BJ (cell line): ENCODE data around the gene C19orf47. TPM values are rescaled to one million over a fixed set of nuclear protein-coding genes. Genes with fewer than 3 reads are reported as not detected.

Experiments
- CTCF ChIA-PET: fragments of 350-600 bp; formaldehyde crosslinking; extraction: SDS; loops from one replicate; lab custom pipeline; 2021; ENCODE audit warnings: antibody characterized with exemption, inconsistent platforms; lab: Yijun Ruan, JAX
- POLR2A ChIA-PET: fragments of 300-600 bp; sonication (Branson Sonifier 250); formaldehyde crosslinking; extraction: SDS; loops from one replicate; lab custom pipeline; 2021; ENCODE audit warnings: antibody characterized with exemption; lab: Charles Lee
- DNase-seq: peaks from one replicate; pipeline ENCODE4 v3.0.0-alpha.2; 2011; ENCODE audit warnings: low read depth
- H3K27me3 ChIP-seq: 2 replicates; pipeline ENCODE4 v1.6.0; 2011; ENCODE audit warnings: low read length; ENCODE audit not compliant: control insufficient read depth, insufficient read depth
- H3K36me3 ChIP-seq: 2 replicates; pipeline ENCODE4 v1.5.1; 2011; ENCODE audit warnings: low read length; ENCODE audit not compliant: control insufficient read depth, insufficient read depth
- H3K4me3 ChIP-seq: 2 replicates; pipeline ENCODE4 v1.5.1; 2011; ENCODE audit warnings: low read depth, mild to moderate bottlenecking, control low read depth, low read length
- CTCF ChIP-seq: IDR thresholded peaks from 2 replicates; pipeline ENCODE4 v1.5.1; 2011; ENCODE audit warnings: low read depth, mild to moderate bottlenecking, control low read depth, inconsistent platforms, low read length, moderate library complexity; ENCODE audit not compliant: insufficient read depth
- polyA plus RNA-seq: library from polyadenylated mRNA; depleted of rRNA; stranded (reverse); fragments of >200 nt; gene quantifications from 2 replicates; pipeline ENCODE4 v1.2.3, GENCODE V29; 2011

Gene C19orf47
- polyA plus RNA-seq, 1 experiment: 25.2 TPM

DNA sequence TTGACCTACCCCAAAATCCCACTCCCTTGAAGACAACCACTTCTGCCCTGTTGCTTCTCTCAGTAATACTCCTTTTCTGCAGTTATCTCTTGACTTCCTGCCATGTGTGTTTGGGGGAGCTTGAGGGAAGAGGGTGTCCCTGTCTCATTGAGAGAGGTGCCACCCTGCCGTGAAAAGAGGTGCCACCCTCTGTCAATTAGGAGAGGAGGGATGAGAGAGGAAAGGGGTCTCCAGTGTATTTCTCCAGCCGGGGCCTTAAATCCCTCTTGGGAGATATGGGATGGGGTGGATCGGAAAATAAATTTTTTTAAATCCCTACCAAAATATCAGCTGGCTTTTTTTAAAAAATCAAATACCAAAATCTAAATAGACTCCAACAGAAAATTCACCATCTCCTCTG is 16.8 kb upstream of the C19orf47 start:
- TF ChIP-seq CTCF: no peak
- ChIA-PET CTCF (interaction anchor here (0.6 kb wide), 1 partner anchor 43 kb away, joined by 3 read pairs; no protein-coding TSS in a partner anchor), POLR2A (no interaction called here)

DNA sequence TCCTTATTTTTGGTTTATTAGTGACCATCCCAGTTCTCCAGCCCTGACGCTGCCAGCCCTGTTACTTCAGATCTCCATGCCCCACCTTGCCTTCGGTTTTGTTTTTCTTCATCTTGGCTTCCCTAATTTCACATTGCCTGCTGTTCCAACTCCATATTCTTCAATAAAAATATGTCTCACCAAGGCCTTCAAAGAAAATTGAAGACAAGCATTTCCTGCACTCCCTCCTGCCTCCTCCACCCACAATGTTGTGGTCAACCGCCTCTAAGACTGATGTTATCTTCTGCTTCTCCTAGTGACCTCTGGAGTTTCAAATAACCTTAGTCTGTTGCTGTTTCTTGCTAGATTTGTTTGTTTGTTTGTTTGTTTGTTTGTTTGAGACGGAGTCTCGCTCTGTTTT is 14.9 kb upstream of the C19orf47 start:
- Histone ChIP-seq H3K27me3 (no peaks in the 10 kb centered on the region), H3K4me3 (no peak overlapping the region), H3K36me3 (peaks cover 7% of the 10 kb centered on the region)
- no peak for DNase-seq
- TF ChIP-seq CTCF: no peak
- ChIA-PET CTCF (no interaction called here), POLR2A (no interaction called here)

More for the DNA sequence above, 16.8 kb upstream of the C19orf47 start:
- Histone ChIP-seq H3K4me3 (no peak overlapping the region; the same call in 1 of the 2 replicates), H3K36me3 (peaks cover 9% of the 10 kb centered on the region), H3K27me3 (no peaks in the 10 kb centered on the region)
- no peak for DNase-seq

- Histone ChIP-seq H3K36me3 (peaks cover 2% of the 10 kb centered on the region; the same call in 1 of the 2 replicates), H3K27me3 (no peaks in the 10 kb centered on the region), H3K4me3 (no peak overlapping the region)
- no peak for TF ChIP-seq CTCF
- CTCF ChIA-PET: no interaction called here
- no peak for DNase-seq
- POLR2A ChIA-PET: no interaction called here
These were observed 14.0 kb upstream of the C19orf47 start for GRCh38 chr19:40362160-40362559.

DNA sequence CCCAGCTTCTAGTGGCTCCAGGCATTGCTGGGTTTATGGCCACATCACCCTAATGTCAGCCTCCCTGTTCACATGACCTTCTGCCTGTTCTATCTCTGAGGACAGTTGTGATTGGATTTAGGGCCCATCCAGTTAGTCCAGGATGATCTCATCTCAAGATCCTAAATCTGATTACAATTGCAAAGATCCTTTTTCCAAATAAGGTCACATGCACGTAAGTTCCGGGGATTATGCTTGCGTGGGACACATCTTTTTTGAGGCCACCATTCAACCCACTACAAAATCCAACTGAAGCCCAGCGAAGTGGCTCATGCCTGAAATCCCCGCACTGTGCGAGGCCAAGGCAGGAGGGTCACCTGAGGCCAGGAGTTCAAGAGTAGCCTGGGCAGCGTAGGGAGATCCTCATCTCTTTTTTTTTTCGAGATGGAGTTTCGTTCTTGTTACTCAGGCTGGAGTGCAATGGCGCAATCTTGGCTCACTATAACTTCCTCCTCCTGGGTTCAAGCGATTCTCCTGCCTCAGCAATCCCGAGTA is 12.6 kb upstream of the C19orf47 start:
- no peak overlapping the region for H3K4me3 ChIP-seq
- H3K36me3 ChIP-seq: no peaks in the 10 kb centered on the region
- ChIA-PET CTCF (no interaction called here), POLR2A (no interaction called here)
- H3K27me3 ChIP-seq: no peaks in the 10 kb centered on the region
- no peak for TF ChIP-seq CTCF
- DNase-seq: no peak

GRCh38 chr19:40360020-40360707 is 12.0 kb upstream of the C19orf47 start:
- TF ChIP-seq CTCF: no peak
- Histone ChIP-seq H3K36me3 (no peaks in the 10 kb centered on the region; the same call in 1 of the 2 replicates), H3K27me3 (no peaks in the 10 kb centered on the region), H3K4me3 (no peak overlapping the region)
- POLR2A ChIA-PET: no interaction called here
- DNase-seq: no peak
- CTCF ChIA-PET: no interaction called here
